GM12865 (cell line): ENCODE measurements around the gene GFI1B.

ENCODE experiments used
- DNase-seq: peaks from one replicate; pipeline ENCODE4 v3.0.0; 2010; ENCODE audit warnings: low read depth
- H3K4me3 ChIP-seq: 2 replicates; pipeline ENCODE4 v1.5.1; 2011; ENCODE audit warnings: mild to moderate bottlenecking, low read depth, low read length, control low read depth
- TF ChIP-seq, protein P1 (sequence below): IDR thresholded peaks from 2 replicates; pipeline ENCODE4 v1.5.1; 2011; ENCODE audit warnings: low read length, control low read depth, low read depth, inconsistent platforms; ENCODE audit not compliant: insufficient read depth; ENCODE audit errors: missing control alignments

The GFI1B gene

DNA sequence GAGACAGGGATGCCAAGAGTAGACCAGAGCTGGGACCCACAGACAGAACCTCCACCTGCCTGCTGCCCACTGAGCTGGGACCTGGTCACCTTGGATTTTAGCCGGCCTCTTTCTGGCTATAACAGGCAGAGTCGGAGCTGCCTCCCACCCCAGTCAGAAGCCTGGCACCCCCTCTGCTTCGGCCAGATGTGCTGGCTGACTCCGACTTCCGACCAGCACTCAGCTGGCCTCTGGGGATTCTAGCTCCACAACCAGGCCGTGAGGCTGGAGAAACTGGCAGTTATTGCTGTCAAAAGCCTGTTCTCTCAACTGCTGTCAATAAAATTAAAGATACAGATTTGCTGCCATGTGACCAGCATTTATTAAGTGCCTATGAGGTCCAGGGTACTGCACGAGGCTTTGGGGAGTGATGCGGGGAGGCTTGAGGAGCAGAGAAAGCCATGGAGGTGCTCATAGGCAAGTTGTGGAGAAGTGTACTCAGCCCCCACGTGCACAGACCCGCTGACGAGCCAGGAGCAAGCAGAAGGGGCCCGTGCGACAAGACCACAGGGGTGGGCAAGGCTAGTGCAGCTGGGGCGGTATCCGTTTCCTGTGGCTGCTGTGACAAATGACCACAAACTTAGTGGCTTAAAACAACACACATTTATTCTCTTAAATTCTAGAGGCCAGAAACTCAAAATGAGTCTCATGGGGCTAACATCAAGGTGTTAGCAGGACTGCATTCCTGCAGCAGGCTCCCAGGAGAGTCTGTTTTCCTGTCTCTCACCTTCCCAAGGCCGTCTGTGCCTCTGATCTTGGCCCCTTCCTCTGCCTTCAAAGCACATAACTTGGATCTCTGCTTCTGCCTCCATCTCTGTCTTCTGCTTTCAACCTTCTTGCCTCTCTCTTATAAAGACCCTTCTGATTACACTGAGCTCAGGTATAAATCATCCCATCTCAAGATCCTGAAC is 13.1 kb downstream of the GFI1B start:
- peak; percentile 27 for DNase-seq
- TF ChIP-seq, protein P1, sequence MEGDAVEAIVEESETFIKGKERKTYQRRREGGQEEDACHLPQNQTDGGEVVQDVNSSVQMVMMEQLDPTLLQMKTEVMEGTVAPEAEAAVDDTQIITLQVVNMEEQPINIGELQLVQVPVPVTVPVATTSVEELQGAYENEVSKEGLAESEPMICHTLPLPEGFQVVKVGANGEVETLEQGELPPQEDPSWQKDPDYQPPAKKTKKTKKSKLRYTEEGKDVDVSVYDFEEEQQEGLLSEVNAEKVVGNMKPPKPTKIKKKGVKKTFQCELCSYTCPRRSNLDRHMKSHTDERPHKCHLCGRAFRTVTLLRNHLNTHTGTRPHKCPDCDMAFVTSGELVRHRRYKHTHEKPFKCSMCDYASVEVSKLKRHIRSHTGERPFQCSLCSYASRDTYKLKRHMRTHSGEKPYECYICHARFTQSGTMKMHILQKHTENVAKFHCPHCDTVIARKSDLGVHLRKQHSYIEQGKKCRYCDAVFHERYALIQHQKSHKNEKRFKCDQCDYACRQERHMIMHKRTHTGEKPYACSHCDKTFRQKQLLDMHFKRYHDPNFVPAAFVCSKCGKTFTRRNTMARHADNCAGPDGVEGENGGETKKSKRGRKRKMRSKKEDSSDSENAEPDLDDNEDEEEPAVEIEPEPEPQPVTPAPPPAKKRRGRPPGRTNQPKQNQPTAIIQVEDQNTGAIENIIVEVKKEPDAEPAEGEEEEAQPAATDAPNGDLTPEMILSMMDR, result no peak
- no peak overlapping the region for H3K4me3 ChIP-seq

GRCh38 chr9:132993511-132993939 is 15.0 kb downstream of the GFI1B start:
- DNase-seq, result no peak
- TF ChIP-seq, protein P1, result no peak
- no peak overlapping the region for H3K4me3 ChIP-seq

DNA sequence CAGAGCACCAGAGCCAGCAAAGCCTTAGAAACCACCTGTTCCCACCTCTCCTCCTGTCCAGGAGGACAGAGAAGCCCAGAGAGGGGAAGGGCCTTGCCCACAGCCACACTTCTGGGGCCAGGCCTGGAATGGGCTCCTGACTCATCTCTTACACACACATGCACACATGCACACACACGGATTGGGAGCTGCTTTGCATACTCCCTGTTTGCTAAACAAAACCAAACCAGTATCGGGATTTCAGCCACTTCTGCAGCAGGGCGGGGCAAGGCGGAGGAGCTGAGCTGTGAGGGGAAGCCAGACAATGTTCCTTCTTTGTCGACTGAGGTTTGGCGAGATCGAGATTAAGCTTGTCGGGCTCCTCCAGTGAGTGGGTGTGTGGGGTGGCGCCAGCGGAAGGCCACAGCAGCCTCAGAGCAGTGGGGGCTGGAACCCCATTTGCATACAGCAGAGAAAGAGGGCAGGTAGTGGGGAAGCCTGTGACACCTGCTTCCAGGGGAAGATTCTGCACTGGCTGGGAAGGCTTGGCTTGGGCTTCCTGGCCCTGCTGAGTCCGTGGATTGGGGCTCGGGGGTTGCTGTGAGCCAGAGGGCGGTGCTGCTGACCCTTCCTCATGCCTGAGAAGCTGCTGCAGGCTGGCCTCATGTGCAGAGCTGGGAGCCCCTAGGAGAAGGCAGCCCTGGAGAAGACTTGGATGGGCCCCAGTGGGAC is 16.1 kb downstream of the GFI1B start:
- TF ChIP-seq, protein P1, result no peak
- DNase-seq, result peak; percentile 31

GRCh38 chr9:132995121-132995420 is 16.6 kb downstream of the GFI1B start:
- no peak overlapping the region for H3K4me3 ChIP-seq
- TF ChIP-seq, protein P1, result no peak
- DNase-seq, result no peak

More for the DNA sequence above, 16.1 kb downstream of the GFI1B start:
- H3K4me3 ChIP-seq, result no peak overlapping the region

DNA sequence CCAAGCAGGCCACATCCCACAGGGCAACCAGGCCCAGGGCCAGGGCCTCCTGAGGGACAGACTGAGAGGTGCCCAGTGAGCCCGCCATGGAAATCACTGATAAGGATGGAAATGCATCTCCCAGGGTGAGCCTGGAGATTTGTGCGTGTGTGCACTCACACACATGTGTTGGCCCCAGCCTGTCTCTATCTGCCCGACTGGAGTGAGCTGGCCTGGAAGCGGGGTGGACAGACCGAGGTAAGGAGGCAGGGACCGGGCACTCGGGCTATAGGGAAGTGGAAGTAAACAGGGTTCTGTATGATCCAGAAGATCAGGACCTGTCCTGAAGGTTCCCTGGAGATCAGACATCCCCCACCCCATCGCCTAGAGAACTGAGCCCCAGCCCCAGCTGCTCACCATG is 17.4 kb downstream of the GFI1B start:
- TF ChIP-seq, protein P1, result no peak
- H3K4me3 ChIP-seq, result no peak overlapping the region
- DNase-seq, result no peak

GRCh38 chr9:132996526-132996925 is 18.0 kb downstream of the GFI1B start:
- no peak overlapping the region for H3K4me3 ChIP-seq
- DNase-seq, result no peak
- TF ChIP-seq, protein P1, result no peak
